Measurements from ENCODE around the gene PLXNB1.

Gene PLXNB1

GRCh38 chr3:48416546-48416945 lies 13.3 kb downstream of the PLXNB1 start:
- DNase-seq = no peak

DNA sequence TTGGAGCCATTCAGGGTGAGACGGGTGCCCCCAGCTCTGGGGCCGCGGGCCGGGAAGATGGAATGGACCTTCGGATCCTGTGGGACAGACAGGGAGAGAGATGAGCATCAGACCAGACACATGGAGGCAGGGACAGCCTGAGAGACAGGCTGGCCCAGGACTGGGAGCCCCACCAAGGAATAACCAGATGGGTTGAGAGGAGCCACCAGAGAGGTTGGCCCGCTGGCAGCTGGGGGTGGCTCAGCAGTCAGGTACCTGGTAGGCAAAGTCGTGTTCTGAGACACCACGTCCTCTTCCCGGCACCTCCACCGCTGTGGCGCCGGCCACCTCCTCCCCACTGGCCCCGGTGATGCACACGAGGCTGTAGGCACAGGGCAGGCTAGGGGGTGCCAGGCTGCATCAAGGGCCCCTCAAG lies 13.8 kb downstream of the PLXNB1 start:
- DNase-seq = no peak

DNA sequence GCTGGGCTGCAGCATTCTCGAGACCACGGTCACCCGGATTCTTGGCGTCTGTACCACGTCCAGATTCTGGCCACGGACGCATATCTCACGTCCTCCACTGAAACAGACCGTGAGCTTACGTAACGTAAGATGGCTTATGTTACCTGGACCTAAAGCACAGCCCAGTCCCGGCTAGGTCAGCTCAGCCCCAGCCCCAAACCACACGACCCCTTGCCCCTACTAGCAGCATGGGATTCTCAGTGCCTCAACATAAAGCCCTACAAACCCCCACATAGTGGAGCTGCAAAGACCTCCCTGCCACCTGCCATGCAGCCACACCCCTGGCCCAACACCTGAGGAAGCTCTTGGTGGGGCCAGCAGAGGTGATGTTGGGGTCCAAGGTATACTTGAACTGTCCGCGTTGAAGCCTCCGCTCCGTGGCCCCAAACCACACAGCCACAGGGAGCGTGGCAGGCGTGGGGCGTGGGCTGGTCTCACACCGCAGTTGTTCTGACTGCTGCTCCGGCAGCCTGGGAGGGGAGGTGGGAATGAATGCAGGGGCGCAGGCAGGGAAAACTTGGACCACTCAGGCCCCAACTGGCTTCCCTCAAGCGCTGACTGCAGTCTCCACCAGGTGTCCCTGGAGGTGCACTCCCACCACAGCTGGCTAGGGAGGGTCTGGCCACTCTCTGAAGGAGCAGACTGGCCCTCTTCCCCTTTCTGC lies 14.5 kb downstream of the PLXNB1 start:
- no peak for DNase-seq

DNA sequence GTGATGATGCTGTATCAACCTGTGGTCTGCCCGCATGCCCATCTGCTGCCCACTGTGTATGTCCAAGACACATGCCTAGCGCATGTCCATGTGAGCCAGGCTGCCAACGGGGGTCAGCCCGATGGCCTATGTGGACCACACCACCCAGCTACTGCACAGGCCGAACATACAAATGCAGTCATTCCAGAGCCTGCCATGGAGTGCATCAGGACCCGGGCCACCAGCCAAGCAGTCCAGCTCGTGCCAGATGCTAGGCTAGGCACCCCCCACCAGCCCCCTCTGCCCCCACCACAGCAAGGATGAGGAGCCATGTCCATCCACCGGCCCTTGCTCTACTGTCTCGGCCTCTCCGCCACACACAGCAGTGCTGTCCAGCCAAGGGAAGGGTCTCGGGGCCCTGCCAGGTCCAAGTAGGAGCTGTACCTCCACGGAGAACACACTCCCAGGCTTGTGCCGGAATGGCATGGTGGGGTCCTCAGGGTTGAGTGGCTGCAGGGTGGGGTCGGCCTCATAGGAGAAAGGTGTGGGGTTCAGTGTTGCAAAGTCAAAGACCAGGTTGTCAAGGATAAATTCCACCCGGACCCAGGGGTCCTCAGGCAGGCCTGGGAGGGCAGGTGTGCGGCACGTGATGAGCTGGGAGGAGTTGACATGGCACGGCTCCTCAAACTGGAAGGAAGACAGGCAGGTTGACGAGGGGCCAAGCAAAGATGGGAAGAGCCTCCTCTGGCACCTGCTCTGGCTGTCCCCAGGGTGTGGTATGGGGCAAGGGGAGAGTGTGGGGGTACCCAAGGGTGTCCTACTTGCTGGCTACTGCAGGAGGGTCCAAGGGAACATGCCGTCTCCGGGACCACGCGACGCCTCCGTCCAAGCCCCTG lies 15.3 kb downstream of the PLXNB1 start:
- DNase-seq = no peak

DNA sequence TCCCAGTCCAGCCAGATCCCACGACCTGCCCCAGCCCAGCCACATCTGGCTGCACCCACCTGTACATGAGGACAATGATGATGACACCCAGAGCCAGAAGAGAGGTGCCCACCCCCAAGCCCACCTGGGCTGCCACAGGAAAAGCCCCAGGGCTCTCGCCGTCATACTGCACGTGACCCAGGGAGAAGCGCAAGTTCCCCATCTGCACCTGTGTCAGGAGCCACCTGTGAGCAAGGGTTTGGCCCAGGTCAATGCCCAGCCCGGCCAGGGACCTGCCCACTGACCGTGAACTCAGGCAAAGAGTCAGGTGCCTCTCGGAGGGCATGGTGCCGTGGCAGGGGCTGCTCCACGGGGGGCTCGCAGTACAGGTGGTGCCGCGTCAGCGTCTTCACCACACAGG lies 16.3 kb downstream of the PLXNB1 start:
- no peak for DNase-seq

- no peak for DNase-seq
Observed at GRCh38 chr3:48413086-48413485, 16.8 kb downstream of the PLXNB1 start.

GRCh38 chr3:48412375-48413001 lies 17.4 kb downstream of the PLXNB1 start:
- DNase-seq = no peak

DNA sequence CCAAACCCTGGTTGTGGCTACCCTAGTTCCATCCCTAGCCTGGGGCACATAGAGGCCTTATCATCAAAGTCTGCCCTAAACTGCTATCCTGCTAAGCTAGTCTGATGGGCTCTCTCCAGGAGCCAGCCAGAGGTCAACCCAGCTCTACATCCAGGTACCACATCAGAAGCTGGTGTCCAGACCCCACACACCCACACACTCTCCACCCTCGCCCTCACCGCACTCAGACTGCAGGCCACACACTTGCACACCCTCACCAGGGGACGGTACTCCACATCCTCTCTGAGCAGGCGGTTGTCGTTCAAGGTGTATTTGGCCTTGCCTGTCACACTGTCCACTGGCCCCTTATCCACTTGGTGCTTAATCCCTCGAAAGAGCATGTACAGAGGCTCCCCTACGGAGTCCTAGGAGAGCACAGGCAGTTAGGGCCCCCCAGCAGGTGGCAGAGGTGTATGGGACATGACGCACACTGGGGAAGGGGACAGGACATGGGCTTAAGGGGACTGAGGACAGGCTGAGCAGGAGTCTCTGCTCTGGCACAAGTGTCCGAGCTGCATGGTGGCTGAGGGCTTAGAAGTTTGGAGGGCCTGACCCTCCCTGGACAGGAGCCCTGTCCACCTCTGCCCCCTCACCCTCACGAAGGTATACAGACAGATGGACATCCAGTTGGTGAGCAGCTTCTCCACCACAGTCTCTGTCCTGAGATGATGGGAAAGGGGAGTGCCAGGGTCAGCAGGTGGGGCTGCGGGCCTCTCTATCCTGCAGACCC lies 18.1 kb downstream of the PLXNB1 start:
- DNase-seq = no peak

GRCh38 chr3:48411041-48411588 lies 18.8 kb downstream of the PLXNB1 start:
- DNase-seq = no peak

- DNase-seq = no peak
Observed at GRCh38 chr3:48410205-48411040, 19.5 kb downstream of the PLXNB1 start.

DNA sequence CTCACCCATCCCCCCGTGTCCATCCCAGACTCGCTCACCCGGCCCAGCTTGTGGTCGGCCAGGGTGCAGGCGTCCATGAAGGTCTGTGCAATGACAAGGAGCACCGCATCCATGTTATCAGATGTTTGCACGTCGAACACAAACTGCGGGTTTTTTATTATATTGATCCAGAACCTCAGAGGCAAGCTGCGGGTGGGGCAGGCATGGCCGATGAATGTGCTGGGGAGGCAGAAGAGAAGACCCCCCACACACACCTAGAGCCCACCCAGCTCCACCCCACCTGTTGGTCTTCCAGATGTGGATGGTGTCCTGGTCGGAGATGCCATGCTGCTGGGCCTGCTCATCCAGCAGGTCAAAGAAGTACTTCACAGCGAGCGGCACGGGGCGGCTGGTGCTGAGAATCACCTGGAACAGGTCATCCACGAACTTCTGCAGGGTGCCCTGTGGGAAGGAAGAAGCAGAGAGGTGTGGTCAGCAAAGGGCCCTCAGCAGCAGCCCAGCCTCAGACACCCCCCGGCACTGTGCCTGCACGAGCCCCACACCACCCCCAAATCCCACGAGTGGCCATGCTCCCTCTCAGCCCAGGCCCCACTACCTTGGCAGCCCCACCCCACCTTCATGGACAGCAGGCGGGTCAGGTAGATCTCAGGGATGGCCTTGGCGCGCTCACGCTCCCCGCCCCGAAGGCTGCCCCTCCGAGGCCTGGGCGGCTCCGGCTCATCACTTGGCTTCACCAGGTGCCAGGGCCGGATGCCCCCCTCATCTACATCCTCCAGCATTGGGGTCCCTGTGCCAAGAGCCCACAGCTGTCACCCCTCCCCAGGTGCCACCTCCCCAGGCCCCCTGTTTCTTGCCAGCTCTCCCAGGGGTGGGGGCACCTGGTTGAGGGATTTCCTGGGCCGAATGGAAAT lies 20.3 kb downstream of the PLXNB1 start:
- no peak for DNase-seq

DNA sequence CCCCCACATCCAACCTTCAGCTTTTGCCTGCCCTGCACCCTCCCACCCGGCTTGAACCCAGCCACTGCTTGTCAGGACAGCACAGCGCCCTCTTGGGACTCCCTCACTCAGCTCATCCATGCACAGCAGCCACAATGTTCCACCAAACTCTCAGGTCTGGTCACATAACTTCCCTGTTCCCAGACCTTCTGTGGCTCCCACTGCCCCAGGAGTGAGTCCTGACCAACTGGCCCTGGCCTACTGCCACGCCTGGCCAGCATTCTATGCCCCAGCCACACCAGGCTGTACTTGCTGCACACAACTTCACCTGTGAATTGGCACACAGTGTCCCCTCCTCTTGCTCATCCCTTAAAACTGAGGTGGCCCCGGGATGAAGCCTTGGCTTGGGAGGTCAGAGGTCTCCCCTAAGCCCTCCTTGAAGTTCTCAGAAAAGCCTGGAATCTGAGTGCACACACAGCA lies 21.0 kb downstream of the PLXNB1 start:
- DNase-seq = no peak

- DNase-seq = no peak
Observed at GRCh38 chr3:48407542-48408099, 22.3 kb downstream of the PLXNB1 start.

GRCh38 chr3:48406443-48407431 lies 23.1 kb downstream of the PLXNB1 start:
- DNase-seq = no peak

- DNase-seq = no peak
Observed at GRCh38 chr3:48405971-48406370, 23.9 kb downstream of the PLXNB1 start.

GRCh38 chr3:48405343-48405881 lies 24.5 kb downstream of the PLXNB1 start:
- DNase-seq = no peak

GRCh38 chr3:48404440-48405342 lies 25.2 kb downstream of the PLXNB1 start:
- DNase-seq = no peak
